Fibroblast of skin of scalp (primary cell): Measurements from ENCODE around the gene COL23A1.
A peak's percentile ranks its signal among the peaks of the same experiment; 100 is the strongest.
"Not testable (repeated sequence)": the region's sequence is repeated elsewhere in the genome, so short reads cannot be mapped to it uniquely, and the experiment has no call there.

Experiments
- DNase-seq: peaks from one replicate; pipeline ENCODE4 v3.0.0-alpha.2; 2013

COL23A1 gene

GRCh38 chr5:178504340-178504960 is 85.7 kb downstream of the COL23A1 start:
- DNase-seq = no peak

DNA sequence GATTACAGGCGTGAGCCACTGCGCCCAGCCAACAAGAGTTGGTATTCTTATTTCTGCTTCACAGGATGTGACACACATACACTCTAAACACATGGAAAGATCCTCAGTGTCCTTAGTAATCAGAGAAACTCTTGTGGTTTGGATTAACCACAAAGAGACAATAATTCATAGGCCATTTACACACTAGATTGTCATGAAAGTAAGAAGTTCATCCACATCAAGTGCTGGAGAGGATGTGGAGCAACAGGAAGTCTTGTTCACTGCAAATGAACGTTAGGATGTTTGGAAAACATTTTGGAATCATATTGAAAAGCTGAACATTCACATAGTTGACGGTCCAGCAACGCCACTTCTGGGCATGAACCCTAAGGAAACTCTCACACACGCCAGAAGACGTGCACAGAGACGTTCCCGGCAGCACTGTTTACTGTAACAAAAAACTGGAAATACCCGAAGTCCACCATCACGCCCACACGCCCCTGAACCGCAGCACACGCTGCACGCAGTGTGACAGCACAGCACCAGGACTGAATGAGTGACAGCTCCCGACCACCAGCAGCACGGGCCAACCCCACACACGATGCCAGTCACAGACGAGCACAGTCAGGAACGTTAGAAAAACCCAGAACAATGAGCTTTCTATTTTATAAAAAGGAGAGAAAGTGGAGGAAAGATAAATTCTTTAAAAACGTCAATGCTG is 87.6 kb downstream of the COL23A1 start:
- peak; percentile 20 for DNase-seq

- no peak for DNase-seq
These were observed 90.8 kb downstream of the COL23A1 start for GRCh38 chr5:178499352-178499751.

DNA sequence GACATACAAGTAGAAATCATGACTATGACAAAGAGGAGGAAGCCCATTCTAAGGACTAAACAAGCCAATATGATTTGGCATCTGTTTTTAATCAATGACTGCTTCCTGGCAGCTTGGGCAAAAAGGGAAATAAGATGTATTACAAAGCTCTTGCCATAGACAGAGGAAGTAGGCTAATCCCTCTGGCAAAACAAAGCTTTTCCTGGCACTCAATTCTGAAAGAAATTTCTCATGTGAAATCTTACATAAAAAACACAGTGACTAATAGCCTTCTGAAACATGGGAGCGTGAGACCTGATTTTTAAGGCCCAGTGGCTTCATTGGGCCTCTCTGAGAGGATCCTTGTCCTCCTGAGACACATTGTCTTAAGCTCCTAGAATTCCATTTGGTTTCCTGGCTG is 93.6 kb downstream of the COL23A1 start:
- DNase-seq = peak; percentile 79

GRCh38 chr5:178496214-178496613 is 94.0 kb downstream of the COL23A1 start:
- peak; percentile 63 for DNase-seq

DNA sequence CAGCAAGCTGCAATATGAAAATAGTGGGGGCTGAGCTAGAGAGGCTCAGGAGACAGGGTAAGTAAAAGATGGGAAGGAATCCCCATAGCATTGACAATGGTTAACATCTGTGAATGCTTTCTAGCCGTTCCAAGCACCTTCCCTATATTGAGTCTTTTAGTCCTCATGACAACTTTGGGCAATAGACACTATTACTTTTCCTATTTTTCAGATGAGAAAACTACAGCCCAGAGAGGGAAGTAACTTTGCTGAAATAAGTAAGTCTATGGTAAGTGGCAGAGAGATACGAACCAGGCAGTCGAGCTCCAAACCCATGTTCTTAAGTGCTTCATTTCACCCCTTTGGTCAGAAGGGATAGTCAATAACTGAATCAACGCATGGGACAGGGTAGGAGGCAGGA is 94.5 kb downstream of the COL23A1 start:
- DNase-seq = no peak

GRCh38 chr5:178492278-178492677 is 97.9 kb downstream of the COL23A1 start:
- no peak for DNase-seq

DNA sequence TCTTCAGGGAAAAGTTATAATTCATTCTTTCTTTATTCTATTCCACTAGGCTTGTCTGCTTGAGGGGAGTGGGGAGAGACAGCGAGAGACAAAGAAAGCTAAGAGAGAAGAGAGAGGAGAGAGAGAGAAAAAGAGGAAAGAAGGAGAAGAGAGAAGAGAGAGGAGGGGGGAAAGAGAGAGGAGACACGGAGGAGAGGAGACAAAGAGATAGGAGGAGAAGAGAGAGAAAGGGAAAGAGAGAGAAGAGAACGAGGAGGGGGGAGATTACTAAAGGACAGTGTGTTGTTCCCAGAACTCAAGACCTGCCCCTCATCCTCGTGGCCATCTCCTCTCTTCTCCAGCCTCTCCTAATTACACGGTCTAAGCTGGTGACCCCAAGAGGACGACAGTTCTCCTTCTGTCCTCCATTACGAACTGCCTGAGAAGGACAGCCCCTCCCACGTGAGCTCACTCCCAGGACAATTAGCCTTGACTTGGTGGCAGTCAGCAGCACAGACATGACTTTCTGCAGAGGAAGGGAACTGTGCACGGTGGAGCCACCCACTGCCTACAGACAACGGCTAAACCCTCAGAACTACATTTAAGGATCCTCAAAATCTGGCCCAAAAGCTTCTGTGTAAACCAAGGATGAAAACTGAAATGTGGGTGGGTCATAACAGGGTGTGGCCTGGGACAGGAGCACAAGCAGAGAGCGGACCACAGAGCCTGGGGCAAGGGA is 99.1 kb downstream of the COL23A1 start:
- DNase-seq = no peak

- no peak for DNase-seq
These were observed 100.8 kb downstream of the COL23A1 start for GRCh38 chr5:178489271-178489976.

DNA sequence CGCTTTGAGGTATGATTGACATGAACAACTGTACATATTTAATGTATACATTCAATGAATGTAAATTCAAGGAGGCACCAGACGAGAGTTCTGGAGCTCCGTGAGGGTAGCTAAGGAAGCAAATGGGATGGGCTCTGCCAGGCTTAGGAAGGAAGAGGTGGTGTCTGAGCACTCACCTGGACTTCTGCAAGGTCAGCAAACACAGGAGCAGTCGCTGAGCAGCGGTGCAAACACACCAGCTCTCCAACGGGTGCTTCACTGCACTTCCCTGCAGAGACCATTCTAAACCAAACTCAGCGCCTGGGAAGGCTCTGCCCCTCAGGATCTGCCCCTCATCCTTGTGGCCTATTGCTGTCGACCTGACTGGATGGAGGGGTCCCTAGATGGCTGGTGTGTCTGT is 101.5 kb downstream of the COL23A1 start:
- DNase-seq = no peak

DNA sequence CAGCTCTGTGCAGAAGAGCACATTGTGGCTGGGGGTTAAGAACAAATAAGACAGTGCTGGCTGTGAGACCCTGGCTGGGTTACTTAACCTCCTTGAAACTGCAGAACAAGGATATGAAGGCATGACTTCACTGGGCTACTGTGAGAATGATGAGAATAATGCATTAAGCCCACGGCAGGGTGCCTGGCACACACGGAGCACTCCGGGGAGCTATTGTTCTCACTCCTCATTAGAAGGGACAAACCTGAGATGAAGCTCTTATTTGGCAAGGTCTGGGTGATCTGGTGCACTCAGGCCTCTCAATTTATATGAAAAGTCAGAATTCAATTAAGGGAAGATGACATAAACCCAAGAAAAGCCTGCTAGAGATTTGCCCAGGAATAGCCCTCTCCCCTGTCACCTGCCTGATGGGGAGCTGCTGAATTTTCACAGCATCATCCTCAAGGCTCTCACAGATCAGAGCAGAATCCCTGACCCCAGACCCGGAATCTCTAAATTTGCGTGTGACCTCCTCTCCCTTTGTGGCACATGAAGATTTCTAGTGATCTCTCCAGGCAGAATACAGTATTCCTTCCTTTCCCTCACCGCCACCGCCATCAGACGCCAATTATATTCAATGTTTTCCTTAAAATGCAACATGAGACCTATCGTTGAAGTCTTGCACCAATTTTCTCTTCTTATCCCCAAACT is 102.1 kb downstream of the COL23A1 start:
- no peak for DNase-seq

- not testable (repeated sequence) for DNase-seq
These were observed 103.2 kb downstream of the COL23A1 start for GRCh38 chr5:178486878-178487512.

- DNase-seq = no peak
These were observed 104.0 kb downstream of the COL23A1 start for GRCh38 chr5:178486239-178486641.

DNA sequence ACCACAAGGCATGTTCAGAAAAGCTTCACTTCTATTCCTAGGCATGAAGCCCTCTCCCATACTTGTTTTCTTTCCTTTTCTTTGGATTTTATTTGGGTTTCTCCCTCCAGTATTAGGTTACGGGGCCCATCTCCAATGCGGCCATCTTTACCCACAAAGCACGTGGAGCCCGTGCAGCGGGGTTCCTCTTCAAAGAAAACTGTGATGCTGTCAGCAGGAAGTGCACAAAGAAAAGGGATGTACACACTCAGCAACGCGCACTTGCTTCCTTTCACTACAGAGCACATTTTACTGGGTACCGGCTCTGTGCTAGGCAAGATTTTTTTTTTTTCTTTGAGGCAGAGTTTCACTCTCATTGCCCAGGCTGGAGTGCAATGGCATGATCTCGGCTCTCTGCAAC is 106.6 kb downstream of the COL23A1 start:
- DNase-seq = peak; percentile 54

GRCh38 chr5:178479261-178479660 is 110.9 kb downstream of the COL23A1 start:
- DNase-seq = no peak

DNA sequence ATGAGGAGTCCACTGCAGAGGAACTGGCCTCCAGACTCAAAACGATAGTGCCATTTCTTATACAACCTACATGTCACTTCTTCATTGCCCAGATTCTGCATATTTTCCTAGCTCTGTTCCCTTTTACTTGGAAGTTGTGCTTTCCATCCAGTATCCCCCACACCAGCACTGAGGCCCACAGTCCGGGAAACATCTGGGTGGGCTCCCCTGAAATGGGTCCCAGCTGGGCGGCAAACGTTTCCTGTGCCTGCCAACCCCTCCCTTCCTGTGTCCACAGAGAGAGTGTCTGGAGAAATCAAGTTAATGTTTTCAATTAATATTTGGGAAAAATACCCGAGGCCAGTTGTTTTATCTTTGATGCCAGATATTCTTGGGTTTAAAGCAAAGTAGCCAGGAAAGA is 111.8 kb downstream of the COL23A1 start:
- DNase-seq = no peak

DNA sequence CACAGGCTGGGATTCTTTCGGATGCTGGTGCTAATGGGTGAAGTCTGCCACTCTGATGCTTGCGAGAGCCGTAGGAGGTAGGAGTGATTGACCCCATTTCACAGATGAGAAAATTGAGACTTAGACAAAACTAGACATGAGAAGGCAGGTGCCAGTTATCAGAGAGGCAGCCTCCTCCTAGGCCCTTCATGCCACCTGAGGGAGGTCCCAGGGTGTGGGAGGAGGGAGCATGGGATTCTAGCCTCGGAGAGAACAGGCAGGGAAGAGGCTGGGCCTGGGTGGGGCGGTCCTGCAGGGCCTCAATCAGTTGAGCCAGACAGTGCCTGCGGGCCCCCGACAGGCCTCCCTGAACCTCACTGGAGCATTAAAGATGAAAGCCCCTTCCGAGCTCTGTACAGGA is 112.4 kb downstream of the COL23A1 start:
- DNase-seq = no peak

- DNase-seq = peak; percentile 61
These were observed 113.0 kb downstream of the COL23A1 start for GRCh38 chr5:178476972-178477754.

- no peak for DNase-seq
These were observed 113.7 kb downstream of the COL23A1 start for GRCh38 chr5:178476531-178476930.

DNA sequence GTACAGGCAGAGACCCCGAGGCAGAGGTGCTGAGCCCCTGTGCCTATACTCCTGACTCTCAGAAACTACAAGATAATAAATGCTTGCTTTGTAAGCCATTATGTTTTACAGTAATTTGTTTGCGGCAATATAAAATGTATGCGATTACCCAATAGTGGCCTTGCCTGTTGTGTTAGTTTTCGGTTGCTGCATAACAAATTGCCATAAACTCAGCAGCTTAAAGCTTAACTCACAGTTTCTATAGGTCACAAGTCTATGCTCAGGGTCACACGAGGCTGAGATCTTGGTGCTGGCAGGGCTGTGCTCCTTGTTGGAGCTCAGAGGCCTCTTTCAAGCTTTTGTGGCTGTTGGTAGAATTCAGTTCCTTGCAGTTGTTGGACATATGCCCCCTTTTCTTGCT is 114.8 kb downstream of the COL23A1 start:
- no peak for DNase-seq

- DNase-seq = peak; percentile 72
These were observed 115.5 kb downstream of the COL23A1 start for GRCh38 chr5:178474562-178475184.
